SK-N-SH (cell line): Measurements from ENCODE around the gene DGLUCY. TPM values are rescaled to one million over a fixed set of nuclear protein-coding genes. Genes with fewer than 3 reads are reported as not detected.

ENCODE experiments used
- CTCF ChIA-PET: fragments of 300-600, 350-600 bp; formaldehyde crosslinking; extraction: SDS; loops from one replicate; lab custom pipeline; 2021; lab: Yijun Ruan, JAX
- POLR2A ChIA-PET: fragments of 350-600 bp; sonication (Branson Sonifier 250); formaldehyde crosslinking; extraction: SDS; loops from one replicate; lab custom pipeline; 2020; ENCODE audit warnings: antibody characterized with exemption, inconsistent platforms; lab: Yijun Ruan, JAX
- DNase-seq: peaks from one replicate; pipeline ENCODE4 v3.0.0; 2012
- H2AFZ ChIP-seq: fragments of 200-600 bp; sonication (generic); 2 replicates; pipeline ENCODE4 v1.8.1; 2016; ENCODE audit warnings: antibody characterized with exemption, mild to moderate bottlenecking, low read depth
- H3F3A ChIP-seq: fragments of 200-600 bp; sonication (generic); replicated peaks from 2 replicates; pipeline ENCODE3; 2016; ENCODE audit warnings: antibody characterized with exemption, mild to moderate bottlenecking; ENCODE audit not compliant: insufficient read depth
- H3K27ac ChIP-seq, 2 experiments: fragments of 200-500 bp in 1 of 2; fragments of 200-600 bp in 1 of 2; sonication (Bioruptor generic) in 1 of 2; sonication (generic), shearing (Covaris generic) in 1 of 2; 2 replicates each; pipeline versions ENCODE4 v1.5.1 to v1.6.1; 2014 to 2016; ENCODE audit warnings: low read depth in 2 of 2, inconsistent platforms in 1 of 2, low read length in 1 of 2, mild to moderate bottlenecking in 1 of 2, mixed read lengths in 1 of 2
- H3K27me3 ChIP-seq: fragments of 200-600 bp; sonication (generic), shearing (Covaris generic); 2 replicates; pipeline ENCODE4 v1.6.1; 2016; ENCODE audit warnings: mixed run types; ENCODE audit not compliant: insufficient read depth
- H3K36me3 ChIP-seq, 2 experiments: fragments of 200-500 bp in 1 of 2; fragments of 200-600 bp in 1 of 2; sonication (Bioruptor generic) in 1 of 2; sonication (generic) in 1 of 2; replicated peaks in 1 of 2; 2 replicates each; pipeline versions ENCODE3 to v1.5.1; 2014 to 2016; ENCODE audit warnings: low read length in 1 of 2, mild to moderate bottlenecking in 1 of 2; ENCODE audit not compliant: insufficient read depth in 2 of 2, control insufficient read depth in 1 of 2
- H3K4me1 ChIP-seq, 2 experiments: fragments of 200-500 bp in 1 of 2; fragments of 200-600 bp in 1 of 2; sonication (Bioruptor generic) in 1 of 2; sonication (generic), shearing (Covaris generic) in 1 of 2; 2 replicates each; pipeline versions ENCODE4 v1.5.1 to v1.6.1; 2014 to 2016; ENCODE audit warnings: low read depth in 1 of 2, low read length in 1 of 2, mixed run types in 1 of 2; ENCODE audit not compliant: insufficient read depth in 2 of 2, control insufficient read depth in 1 of 2
- H3K4me2 ChIP-seq: fragments of 200-600 bp; sonication (generic), shearing (Covaris generic); 2 replicates; pipeline ENCODE4 v1.6.1; 2017; ENCODE audit warnings: mixed run types
- H3K4me3 ChIP-seq, 2 experiments: fragments of 200-500 bp in 1 of 2; fragments of 200-600 bp in 1 of 2; sonication (Bioruptor generic) in 1 of 2; sonication (generic), shearing (Covaris generic) in 1 of 2; 2 replicates each; pipeline versions ENCODE4 v1.5.1 to v1.8.1; 2014 to 2016; ENCODE audit warnings: low read depth in 2 of 2, inconsistent platforms in 1 of 2, low read length in 1 of 2, mild to moderate bottlenecking in 1 of 2, mixed read lengths in 1 of 2, moderate library complexity in 1 of 2
- H3K79me2 ChIP-seq: fragments of 200-600 bp; sonication (generic); 2 replicates; pipeline ENCODE4 v1.8.1; 2017; ENCODE audit warnings: mild to moderate bottlenecking; ENCODE audit not compliant: insufficient read depth
- H3K9ac ChIP-seq: fragments of 200-600 bp; sonication (generic); 2 replicates; pipeline ENCODE4 v1.6.1; 2017; ENCODE audit warnings: mixed run types
- H3K9me2 ChIP-seq: fragments of 200-600 bp; sonication (generic); 2 replicates; pipeline ENCODE4 v1.6.1; 2017; ENCODE audit warnings: mixed run types
- H3K9me3 ChIP-seq: fragments of 200-600 bp; sonication (generic); 2 replicates; pipeline ENCODE4 v1.6.1; 2017; ENCODE audit warnings: mixed run types, mild to moderate bottlenecking, moderate library complexity
- H4K20me1 ChIP-seq: fragments of 200-600 bp; sonication (generic); 2 replicates; pipeline ENCODE4 v1.6.1; 2017; ENCODE audit warnings: mild to moderate bottlenecking, mixed run types; ENCODE audit not compliant: insufficient read depth
- CHD2 ChIP-seq: fragments of 150-350 bp; IDR thresholded peaks from 2 replicates; pipeline ENCODE4 v1.6.1; 2018; ENCODE audit warnings: low read length; ENCODE audit not compliant: partially characterized antibody
- CTCF ChIP-seq: fragments of 200-600 bp; sonication (generic); IDR thresholded peaks from 2 replicates; pipeline ENCODE4 v1.6.1; 2017; ENCODE audit warnings: antibody characterized with exemption, mild to moderate bottlenecking, moderate library complexity
- FOSL2 ChIP-seq: IDR thresholded peaks from 2 replicates; pipeline ENCODE4 v1.4.0; 2012; ENCODE audit warnings: low read depth, mild to moderate bottlenecking, moderate library complexity, borderline replicate concordance
- FOXJ3 ChIP-seq: sonication (generic); formaldehyde crosslinking; IDR thresholded peaks from 2 replicates; pipeline ENCODE4 v1.5.1; 2020; ENCODE audit warnings: mild to moderate bottlenecking, missing genetic modification reagents
- MAX ChIP-seq: IDR thresholded peaks from 2 replicates; pipeline ENCODE4 v1.4.0; 2012; ENCODE audit warnings: low read depth
- MEF2A ChIP-seq: IDR thresholded peaks from 2 replicates; pipeline ENCODE4 v1.4.0; 2012; ENCODE audit warnings: low read depth, borderline replicate concordance
- PBX3 ChIP-seq: IDR thresholded peaks from 2 replicates; pipeline ENCODE4; 2012
- POLR2AphosphoS5 ChIP-seq: IDR thresholded peaks from 2 replicates; pipeline ENCODE4 v1.6.1; 2012; ENCODE audit warnings: low read depth, low read length
- RAD21 ChIP-seq: IDR thresholded peaks from 2 replicates; pipeline ENCODE4 v1.6.1; 2012; ENCODE audit warnings: mild to moderate bottlenecking, low read length
- RCOR1 ChIP-seq: fragments of 150-350 bp; IDR thresholded peaks from 2 replicates; pipeline ENCODE4 v1.6.1; 2017; ENCODE audit warnings: antibody characterized with exemption, low read length
- REST ChIP-seq: IDR thresholded peaks from 2 replicates; pipeline ENCODE4 v1.6.1; 2012; ENCODE audit warnings: mild to moderate bottlenecking, low read depth, low read length, moderate library complexity
- RFX5 ChIP-seq: IDR thresholded peaks from 2 replicates; pipeline ENCODE4 v1.6.1; 2012; ENCODE audit warnings: mild to moderate bottlenecking, improper control_type of control experiment, low read length
- SIN3A ChIP-seq: IDR thresholded peaks from 2 replicates; pipeline ENCODE4 v1.6.1; 2012; ENCODE audit warnings: low read depth, mild to moderate bottlenecking, low read length, moderate library complexity, borderline replicate concordance
- SMC3 ChIP-seq: IDR thresholded peaks from 2 replicates; pipeline ENCODE4 v1.6.1; 2012; ENCODE audit warnings: low read depth, low read length, improper control_type of control experiment
- TAF1 ChIP-seq: IDR thresholded peaks from 2 replicates; pipeline ENCODE4 v1.6.1; 2012; ENCODE audit warnings: low read depth, mild to moderate bottlenecking, low read length, moderate library complexity, borderline replicate concordance
- USF2 ChIP-seq: fragments of 150-350 bp; IDR thresholded peaks from 2 replicates; pipeline ENCODE4 v1.6.1; 2017; ENCODE audit warnings: antibody characterized with exemption, low read length, low read depth, borderline replicate concordance
- YY1 ChIP-seq: IDR thresholded peaks from 2 replicates; pipeline ENCODE4 v1.4.0; 2012; ENCODE audit warnings: low read depth, mild to moderate bottlenecking
- ZBTB33 ChIP-seq: IDR thresholded peaks from 2 replicates; pipeline ENCODE4 v1.4.0; 2012; ENCODE audit warnings: low read depth, borderline replicate concordance
- WGBS: methylation state at CpG from one replicate; pipeline ENCODE4 v1.1.6; 2017; ENCODE audit warnings: low lambda C conversion rate; 5-methylcytosine and 5-hydroxymethylcytosine counted together
- polyA plus RNA-seq, 3 experiments: library from polyadenylated mRNA; depleted of rRNA; stranded (reverse); fragments of >200 nt; gene quantifications; 2 replicates each; pipeline ENCODE4 v1.2.3, GENCODE V29; 2012

The DGLUCY gene
- polyA plus RNA-seq, 1 of the 3 experiments (the other 2 are of a cell fraction): 17.2 TPM

GRCh38 chr14:91171291-91171690 is 57.4 kb downstream of the DGLUCY start (continued):
- TF ChIP-seq REST (no peak), CTCF (no peak), FOXJ3 (peak; percentile 95), FOSL2 (no peak), USF2 (no peak), RFX5 (no peak), POLR2AphosphoS5 (no peak; the same call in none of the 2 replicates), ZBTB33 (no peak)

- no peaks in the 10 kb centered on the region for H3K9me2 ChIP-seq
- TF ChIP-seq SMC3 (peak; percentile 95), PBX3 (no peak), MEF2A (no peak), RCOR1 (peak; percentile 27; the same call in 1 of the 2 replicates), CTCF (peak; percentile 88), CHD2 (peak; percentile 13), SIN3A (no peak), MAX (no peak), TAF1 (no peak), YY1 (no peak), RFX5 (no peak), RAD21 (peak; percentile 93)
- H3F3A ChIP-seq: peaks cover 4% of the 10 kb centered on the region
- no peak overlapping the region for H3K9ac ChIP-seq
- CTCF ChIA-PET: interaction anchor here (0.6 to 13.2 kb wide), 74 partner anchors 11 to 873 kb away, joined by 3 to 391 read pairs (median 4); partner anchors contain the start of genes CCDC88C, GPR68 and RPS6KA5
- WGBS: 35% methylated on average over 7 of the region's 10 CpGs
- no peaks in the 10 kb centered on the region for H3K27me3 ChIP-seq
- no peak overlapping the region; a peak in 1 of 4 replicates for H3K4me3 ChIP-seq
- H3K27ac ChIP-seq: peak overlapping the region in 1 of 2 experiments; percentile 99; a peak in 2 of 4 replicates
- H3K4me1 ChIP-seq: peaks cover 0 to 38% of the 10 kb centered on the region in 2 experiments; a peak in 1 of 4 replicates
- no peaks in the 10 kb centered on the region for H4K20me1 ChIP-seq
- H3K4me2 ChIP-seq: no peak overlapping the region
- H3K36me3 ChIP-seq: peaks cover 0 to 3% of the 10 kb centered on the region in 2 experiments
- no peaks in the 10 kb centered on the region for H3K9me3 ChIP-seq
- DNase-seq: peak; percentile 73
- no peak overlapping the region for H2AFZ ChIP-seq
- POLR2A ChIA-PET: interaction anchor here (1.0 to 1.1 kb wide), 2 partner anchors 113 to 378 kb away, joined by 3 read pairs; partner anchors contain the start of gene RPS6KA5
- H3K79me2 ChIP-seq: no peaks in the 10 kb centered on the region
Observed at GRCh38 chr14:91173221-91173670, 59.4 kb downstream of the DGLUCY start.
